ENCODE data around the gene IL1RAPL1.

DNA sequence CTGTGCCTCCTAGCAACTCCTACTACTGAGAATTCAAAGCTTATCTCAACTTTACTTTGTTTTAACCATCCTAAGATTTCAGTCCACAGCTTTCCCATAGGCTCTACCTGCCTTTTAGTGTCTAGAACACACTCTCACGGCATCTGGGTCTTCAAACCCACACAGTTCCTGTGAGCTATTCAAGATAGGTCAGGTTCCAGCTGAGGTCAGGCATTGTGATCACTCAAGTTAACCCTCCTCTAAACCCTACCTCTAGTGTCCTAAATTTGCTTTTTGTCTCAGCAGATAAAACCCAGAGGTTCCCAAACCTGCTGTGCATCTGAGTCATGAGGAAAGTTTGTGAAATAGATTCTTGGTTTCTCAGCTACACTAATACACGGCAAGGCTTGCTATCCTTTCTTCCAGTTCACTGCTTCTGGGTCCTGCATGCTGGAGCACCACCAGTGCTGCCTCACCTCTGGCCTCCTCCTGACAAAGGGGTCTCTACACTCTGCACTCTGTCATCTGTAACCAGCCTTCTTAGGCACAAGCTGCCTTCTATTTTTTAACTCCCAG is 1303.5 kb downstream of the IL1RAPL1 start:
- TF ChIP-seq, protein P1, sequence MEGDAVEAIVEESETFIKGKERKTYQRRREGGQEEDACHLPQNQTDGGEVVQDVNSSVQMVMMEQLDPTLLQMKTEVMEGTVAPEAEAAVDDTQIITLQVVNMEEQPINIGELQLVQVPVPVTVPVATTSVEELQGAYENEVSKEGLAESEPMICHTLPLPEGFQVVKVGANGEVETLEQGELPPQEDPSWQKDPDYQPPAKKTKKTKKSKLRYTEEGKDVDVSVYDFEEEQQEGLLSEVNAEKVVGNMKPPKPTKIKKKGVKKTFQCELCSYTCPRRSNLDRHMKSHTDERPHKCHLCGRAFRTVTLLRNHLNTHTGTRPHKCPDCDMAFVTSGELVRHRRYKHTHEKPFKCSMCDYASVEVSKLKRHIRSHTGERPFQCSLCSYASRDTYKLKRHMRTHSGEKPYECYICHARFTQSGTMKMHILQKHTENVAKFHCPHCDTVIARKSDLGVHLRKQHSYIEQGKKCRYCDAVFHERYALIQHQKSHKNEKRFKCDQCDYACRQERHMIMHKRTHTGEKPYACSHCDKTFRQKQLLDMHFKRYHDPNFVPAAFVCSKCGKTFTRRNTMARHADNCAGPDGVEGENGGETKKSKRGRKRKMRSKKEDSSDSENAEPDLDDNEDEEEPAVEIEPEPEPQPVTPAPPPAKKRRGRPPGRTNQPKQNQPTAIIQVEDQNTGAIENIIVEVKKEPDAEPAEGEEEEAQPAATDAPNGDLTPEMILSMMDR (IDR thresholded peaks at IDR 0.05), result no peak
- no peak for TF ChIP-seq POLR2A (IDR thresholded peaks at IDR 0.05)
